Stimulated activated CD4-positive, alpha-beta T cell treated with anti-CD3 and anti-CD28 coated beads, TNF-alpha, amount 100 ng/mL, for 24 hours (primary cell): ENCODE results near the gene AGAP1.

Experiments used
- DNase-seq, 3 experiments: peaks; one replicate each; pipeline ENCODE4 v3.0.0-alpha.2; 2020; ENCODE audit warnings: low read depth in 3 of 3

The AGAP1 gene

GRCh38 chr2:235690082-235690808 lies 196.4 kb downstream of the AGAP1 start:
- DNase-seq: no peak

GRCh38 chr2:235690809-235691450 lies 197.1 kb downstream of the AGAP1 start:
- no peak for DNase-seq

GRCh38 chr2:235692076-235692475 lies 198.2 kb downstream of the AGAP1 start:
- no peak for DNase-seq

GRCh38 chr2:235692671-235693171 lies 198.9 kb downstream of the AGAP1 start:
- DNase-seq: no peak

- DNase-seq: no peak
Measured at GRCh38 chr2:235693279-235693678, 199.4 kb downstream of the AGAP1 start.

GRCh38 chr2:235694721-235695601 lies 201.1 kb downstream of the AGAP1 start:
- DNase-seq: no peak

GRCh38 chr2:235695602-235695895 lies 201.7 kb downstream of the AGAP1 start:
- DNase-seq: no peak

- no peak for DNase-seq
Measured at GRCh38 chr2:235697041-235697440, 203.2 kb downstream of the AGAP1 start.

GRCh38 chr2:235698028-235698427 lies 204.2 kb downstream of the AGAP1 start:
- DNase-seq: no peak

- no peak for DNase-seq
Measured at GRCh38 chr2:235698491-235698890, 204.6 kb downstream of the AGAP1 start.

GRCh38 chr2:235699576-235699975 lies 205.7 kb downstream of the AGAP1 start:
- DNase-seq: no peak

- DNase-seq: no peak
Measured at GRCh38 chr2:235701206-235701981, 207.6 kb downstream of the AGAP1 start.

GRCh38 chr2:235702186-235702585 lies 208.3 kb downstream of the AGAP1 start:
- no peak for DNase-seq

GRCh38 chr2:235703711-235704295 lies 210.0 kb downstream of the AGAP1 start:
- DNase-seq: no peak

GRCh38 chr2:235705296-235705695 lies 211.5 kb downstream of the AGAP1 start:
- no peak for DNase-seq

GRCh38 chr2:235706506-235706905 lies 212.7 kb downstream of the AGAP1 start:
- DNase-seq: no peak

- DNase-seq: no peak
Measured at GRCh38 chr2:235707411-235708096, 213.7 kb downstream of the AGAP1 start.

GRCh38 chr2:235709124-235709813 lies 215.4 kb downstream of the AGAP1 start:
- no peak for DNase-seq

GRCh38 chr2:235709969-235710879 lies 216.4 kb downstream of the AGAP1 start:
- no peak for DNase-seq
